HG03378 (cell line): ENCODE data around the gene UNC13C.

Experiments
- ATAC-seq: cut with Tn5 transposase; IDR thresholded peaks from one replicate; pipeline ENCODE4 v1.9.1; 2021; ENCODE audit warnings: mild to moderate bottlenecking, moderate library complexity; ENCODE audit not compliant: unreplicated experiment

UNC13C gene

DNA sequence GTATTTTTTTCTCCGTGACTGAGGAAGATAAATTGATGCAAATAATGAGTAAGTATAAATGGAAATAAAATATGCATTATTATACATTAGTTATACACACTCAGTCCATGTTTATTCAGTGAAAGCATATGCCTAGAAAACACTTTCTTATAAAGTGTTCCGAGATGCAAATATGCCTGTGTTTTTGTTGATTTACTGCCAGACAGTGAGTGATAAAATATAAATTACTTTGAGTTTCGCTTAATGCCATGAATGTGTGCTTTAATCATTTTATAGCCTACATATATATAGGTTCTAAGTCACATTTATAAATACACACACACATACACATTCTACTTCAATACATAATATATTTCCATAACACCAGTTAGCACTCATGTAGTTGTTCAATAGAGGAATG lies 569.2 kb downstream of the UNC13C start:
- no peak for ATAC-seq

- no peak for ATAC-seq
Observed at GRCh38 chr15:54550954-54551353, 572.7 kb downstream of the UNC13C start.

DNA sequence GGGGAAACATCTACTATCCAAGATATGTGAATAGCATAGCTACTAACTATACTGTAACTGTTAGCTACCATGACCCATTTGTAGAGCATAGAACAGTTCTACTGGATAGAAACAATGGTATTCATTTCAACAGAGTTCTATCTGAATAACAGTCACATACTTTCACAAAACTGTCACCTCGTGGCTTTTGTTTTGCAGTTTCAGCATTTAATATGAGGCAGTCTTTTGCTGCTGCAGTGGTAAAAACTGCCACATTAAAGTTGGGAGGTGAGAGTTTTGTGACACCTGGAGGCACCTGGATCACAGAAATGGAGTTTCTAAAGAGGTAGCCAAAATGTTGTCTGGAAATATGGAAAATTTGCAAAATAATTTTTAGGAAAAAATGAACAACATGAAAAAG lies 578.0 kb downstream of the UNC13C start:
- ATAC-seq: no peak

- ATAC-seq: no peak
Observed at GRCh38 chr15:54559405-54560069, 581.3 kb downstream of the UNC13C start.

DNA sequence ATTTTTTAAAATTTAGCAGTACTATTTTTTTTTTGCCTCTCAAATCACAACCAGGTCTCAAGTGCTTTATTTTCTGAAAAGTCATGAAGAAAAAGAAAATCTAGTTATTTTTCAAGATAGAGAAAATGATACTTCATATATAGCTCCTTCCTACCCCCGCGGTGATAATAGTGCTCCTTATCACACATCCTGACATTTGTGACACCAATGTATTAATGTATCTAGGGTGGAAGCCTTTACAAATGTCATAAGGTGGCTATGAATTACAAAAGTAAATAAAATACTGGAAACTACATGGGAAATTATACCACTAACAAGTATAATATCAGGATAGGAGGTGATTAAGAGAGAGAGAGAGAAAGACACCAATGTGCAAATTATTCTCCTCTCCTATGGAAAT lies 582.2 kb downstream of the UNC13C start:
- no peak for ATAC-seq

DNA sequence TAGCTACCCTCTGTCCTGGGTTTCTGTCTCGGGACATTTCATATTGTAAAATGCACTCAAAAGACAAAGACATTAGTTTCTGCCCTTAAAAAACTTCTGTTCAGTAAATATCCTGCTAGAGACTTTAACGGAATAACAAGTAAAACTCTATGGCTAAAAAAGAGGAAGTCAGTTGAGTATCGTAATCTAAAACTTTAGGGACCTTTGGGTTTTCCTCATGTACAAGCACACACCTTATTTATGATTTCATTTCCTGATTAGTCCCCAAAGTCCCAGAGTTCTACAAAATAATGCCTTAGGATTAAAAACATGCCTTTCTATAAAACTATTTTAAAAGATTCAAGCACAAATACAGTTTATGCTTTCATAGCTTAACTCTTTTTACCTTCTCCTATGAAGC lies 585.9 kb downstream of the UNC13C start:
- ATAC-seq: no peak

DNA sequence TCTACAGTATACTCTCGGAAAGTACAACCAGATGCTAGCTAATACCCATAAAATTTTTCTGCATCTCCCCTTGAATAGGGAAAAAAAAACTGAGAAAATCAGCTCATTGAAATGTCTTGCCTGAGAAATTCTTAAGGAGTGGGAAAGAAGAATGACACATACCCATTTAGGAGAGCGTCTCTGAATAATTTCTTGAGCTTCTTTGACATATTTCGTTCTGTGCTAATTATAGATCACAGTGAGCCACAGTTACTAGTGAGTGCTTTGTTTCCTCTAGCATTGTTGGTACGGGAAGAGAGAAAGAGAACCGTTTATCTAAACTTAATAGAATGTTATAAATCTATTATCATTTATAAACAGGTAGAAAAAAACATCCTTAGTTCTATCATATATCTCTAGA lies 588.4 kb downstream of the UNC13C start:
- no peak for ATAC-seq

- no peak for ATAC-seq
Observed at GRCh38 chr15:54567408-54568035, 589.3 kb downstream of the UNC13C start.

DNA sequence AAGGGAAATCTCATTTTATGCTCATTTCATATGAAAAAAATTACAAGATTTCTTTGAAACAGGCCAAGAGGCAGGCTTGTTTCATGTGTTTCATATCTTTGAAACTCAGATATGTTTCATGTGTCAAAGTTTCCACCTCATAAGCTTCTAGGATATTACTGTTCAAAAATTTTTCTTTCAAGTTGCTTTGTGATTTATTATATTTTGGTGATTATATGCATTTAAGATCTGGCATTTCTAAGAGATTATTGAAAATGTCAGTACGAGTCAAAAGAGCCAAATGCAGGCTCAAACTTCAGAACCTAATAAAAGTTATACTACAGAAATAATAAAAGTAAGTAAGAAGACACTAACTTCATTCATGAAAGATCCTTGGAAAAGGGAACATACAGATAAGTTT lies 590.1 kb downstream of the UNC13C start:
- ATAC-seq: no peak

GRCh38 chr15:54571576-54571975 lies 593.3 kb downstream of the UNC13C start:
- ATAC-seq: no peak

DNA sequence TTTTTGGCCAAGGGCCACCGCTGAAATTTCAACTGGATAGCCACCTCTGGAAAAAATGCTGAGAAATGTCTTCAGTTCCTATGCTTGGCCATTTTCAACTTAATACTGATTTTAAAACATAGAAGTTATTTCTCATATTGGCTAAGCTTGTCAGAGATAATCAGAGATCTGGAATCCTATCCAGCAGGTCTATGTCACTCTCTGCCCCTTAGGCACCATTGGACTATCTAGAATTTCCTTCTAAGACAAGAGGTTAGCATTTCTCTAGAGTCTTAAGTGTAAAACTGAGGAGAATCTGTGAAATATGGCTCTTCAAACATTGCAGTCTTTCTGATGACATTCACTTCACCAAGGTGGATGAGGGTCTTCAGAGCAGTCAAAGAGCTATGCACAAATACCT lies 597.3 kb downstream of the UNC13C start:
- ATAC-seq: no peak

GRCh38 chr15:54576298-54576935 lies 598.2 kb downstream of the UNC13C start:
- no peak for ATAC-seq

- ATAC-seq: no peak
Observed at GRCh38 chr15:54577476-54578250, 599.4 kb downstream of the UNC13C start.

GRCh38 chr15:54579855-54580254 lies 601.6 kb downstream of the UNC13C start:
- no peak for ATAC-seq

DNA sequence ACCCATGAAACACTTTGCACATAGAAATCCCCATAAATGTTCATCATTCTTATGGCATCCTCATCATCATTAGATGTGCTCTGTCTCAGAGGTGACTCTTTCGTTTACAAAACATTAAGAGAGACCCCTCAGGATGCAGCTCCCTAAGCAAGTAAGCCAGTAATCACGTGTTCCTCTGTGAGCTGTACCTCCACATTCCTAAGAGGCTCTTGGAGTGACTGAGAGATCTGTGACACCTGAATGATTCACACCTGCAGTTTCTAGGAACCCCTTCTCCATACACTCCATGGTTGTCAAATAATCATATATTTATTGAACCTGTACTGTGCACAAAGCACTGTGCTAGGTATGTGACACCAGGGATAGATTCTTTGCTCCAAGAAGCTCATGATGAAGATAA lies 602.4 kb downstream of the UNC13C start:
- ATAC-seq: no peak

DNA sequence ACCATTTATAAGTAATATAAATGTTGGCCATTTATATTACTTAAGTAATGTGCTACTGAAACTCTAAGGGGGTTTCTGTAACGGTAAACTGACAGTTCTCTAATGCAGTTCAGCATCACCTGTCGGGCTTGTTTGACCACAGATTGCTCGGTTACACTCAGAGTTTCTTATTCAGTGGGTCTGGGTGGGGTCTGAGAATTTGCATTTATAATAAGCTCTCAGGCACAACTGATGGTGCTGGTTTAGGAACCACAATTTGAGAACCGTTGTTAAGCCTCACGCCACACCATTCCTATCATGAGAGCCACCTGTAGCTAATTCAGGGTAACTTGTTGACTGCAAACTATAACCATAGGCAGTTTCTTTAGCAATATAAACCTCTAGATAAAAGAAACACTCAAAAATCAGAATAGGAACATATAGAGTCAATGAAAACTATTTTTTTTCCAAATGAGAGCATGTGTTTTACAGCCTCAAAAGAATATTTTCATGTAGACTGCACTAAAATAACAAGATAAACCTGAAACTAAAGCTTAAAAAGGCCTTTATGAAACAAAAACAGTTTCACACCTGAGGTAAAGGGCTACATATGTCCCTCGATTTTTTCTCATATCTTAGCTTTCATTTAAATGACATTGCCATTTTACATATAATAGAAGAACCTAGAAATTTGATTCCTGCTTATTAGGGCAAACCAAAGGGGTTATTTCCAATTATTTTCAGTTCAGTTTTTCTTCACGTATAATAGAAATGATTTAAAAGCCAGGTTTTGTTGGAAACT lies 604.8 kb downstream of the UNC13C start:
- no peak for ATAC-seq

DNA sequence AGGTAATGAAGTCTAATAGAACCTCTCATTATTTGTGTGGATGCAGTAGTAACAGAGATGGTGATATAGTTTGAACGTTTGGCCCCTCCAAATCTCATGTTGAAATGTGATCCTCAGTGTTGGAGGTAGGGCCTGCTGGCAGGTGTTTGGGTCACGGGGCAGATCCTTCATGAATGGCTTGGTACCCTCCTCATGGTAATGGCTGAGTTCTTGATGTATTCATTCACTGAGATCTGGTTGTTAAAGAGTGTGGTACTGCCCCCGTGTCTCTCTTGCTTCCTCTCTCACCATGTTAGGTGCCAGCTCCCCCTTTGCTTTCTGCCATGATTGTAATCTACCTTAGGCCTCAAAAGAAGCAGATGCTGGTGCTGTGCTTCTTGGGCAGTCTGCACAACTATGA lies 606.8 kb downstream of the UNC13C start:
- ATAC-seq: no peak

- no peak for ATAC-seq
Observed at GRCh38 chr15:54594115-54594514, 615.9 kb downstream of the UNC13C start.

DNA sequence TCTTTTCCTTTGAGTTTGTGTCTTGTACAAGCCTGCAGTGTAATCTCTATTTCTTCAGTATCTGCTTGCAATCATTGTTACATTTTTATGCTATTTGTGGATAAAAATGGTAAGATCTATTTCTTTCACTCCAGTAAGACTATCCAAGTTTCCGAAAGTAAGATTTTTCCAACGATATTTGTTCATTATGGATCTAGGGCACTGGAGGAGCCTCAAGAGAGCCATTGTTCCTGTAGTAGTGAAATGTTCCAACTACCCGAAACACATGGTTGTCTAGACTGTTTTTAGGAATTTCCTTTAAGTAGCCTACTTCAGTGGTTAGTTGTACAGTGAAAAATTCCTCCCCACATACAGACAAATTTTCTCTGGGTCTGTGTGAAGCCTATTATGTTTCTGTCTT lies 621.1 kb downstream of the UNC13C start:
- ATAC-seq: no peak

DNA sequence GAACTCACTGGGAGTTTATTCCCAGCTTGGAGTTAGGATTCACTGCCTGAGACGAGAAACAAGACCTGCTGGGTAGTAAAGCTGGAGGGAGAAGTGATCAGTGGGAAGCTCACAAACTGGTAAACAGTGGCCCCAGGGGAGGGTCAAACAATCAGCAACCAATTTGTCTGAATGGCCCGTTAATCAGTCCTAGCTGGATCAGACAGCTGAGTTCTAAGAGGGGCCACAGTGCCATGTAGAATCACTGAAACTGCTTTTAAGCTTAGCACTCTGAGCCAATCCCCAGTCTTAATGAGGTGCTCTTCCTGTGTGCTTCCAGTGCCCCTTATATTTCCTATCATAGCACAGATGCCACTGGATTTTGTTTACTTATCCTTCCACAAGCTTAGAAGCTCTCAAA lies 626.8 kb downstream of the UNC13C start:
- ATAC-seq: no peak

DNA sequence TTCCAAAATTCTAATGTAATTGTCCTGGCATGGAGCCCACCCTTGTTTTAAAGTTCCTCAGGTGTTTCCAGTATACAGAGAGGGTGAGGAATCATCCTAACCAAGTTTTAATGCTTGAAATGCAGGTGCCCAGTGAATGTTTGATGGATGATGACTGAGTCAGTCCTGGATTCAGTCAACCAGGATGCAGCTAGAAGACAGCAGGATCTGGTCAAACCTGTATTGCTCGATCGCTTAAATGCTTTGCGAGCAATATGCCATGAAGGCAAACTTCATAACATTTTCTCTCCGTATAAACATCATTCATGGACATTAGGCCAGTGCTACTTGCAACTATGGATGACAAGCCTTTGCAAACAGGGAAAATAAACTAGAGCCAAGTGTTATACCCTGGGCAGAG lies 627.3 kb downstream of the UNC13C start:
- ATAC-seq: no peak
